GM12801 (cell line): Measurements from ENCODE around the gene NUTM2F.

Experiments used
- TF ChIP-seq, protein P1 (sequence below): IDR thresholded peaks from one replicate; pipeline ENCODE4 v1.5.1; 2011; ENCODE audit warnings: control low read depth; ENCODE audit not compliant: insufficient read length; ENCODE audit errors: extremely low read depth

NUTM2F gene

DNA sequence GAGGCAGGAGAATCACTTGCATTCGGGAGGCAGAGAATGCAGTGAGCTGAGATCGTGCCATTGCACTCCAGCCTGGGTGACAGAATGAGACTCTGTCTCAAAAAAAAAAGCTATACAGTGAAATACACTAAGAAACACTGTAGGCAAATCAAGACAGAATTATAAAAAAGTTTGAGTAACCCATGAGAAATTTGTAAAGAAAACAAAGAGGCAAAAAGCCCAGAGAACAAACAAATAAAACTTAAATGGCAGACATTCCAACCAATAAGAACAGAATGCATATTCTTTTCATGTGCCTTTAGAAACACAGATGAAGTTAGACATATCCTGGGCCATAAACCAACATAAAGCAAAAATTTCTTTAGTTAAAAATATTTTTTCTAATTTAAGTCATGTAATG lies 38.8 kb downstream of the NUTM2F start:
- TF ChIP-seq, protein P1, sequence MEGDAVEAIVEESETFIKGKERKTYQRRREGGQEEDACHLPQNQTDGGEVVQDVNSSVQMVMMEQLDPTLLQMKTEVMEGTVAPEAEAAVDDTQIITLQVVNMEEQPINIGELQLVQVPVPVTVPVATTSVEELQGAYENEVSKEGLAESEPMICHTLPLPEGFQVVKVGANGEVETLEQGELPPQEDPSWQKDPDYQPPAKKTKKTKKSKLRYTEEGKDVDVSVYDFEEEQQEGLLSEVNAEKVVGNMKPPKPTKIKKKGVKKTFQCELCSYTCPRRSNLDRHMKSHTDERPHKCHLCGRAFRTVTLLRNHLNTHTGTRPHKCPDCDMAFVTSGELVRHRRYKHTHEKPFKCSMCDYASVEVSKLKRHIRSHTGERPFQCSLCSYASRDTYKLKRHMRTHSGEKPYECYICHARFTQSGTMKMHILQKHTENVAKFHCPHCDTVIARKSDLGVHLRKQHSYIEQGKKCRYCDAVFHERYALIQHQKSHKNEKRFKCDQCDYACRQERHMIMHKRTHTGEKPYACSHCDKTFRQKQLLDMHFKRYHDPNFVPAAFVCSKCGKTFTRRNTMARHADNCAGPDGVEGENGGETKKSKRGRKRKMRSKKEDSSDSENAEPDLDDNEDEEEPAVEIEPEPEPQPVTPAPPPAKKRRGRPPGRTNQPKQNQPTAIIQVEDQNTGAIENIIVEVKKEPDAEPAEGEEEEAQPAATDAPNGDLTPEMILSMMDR: no peak

DNA sequence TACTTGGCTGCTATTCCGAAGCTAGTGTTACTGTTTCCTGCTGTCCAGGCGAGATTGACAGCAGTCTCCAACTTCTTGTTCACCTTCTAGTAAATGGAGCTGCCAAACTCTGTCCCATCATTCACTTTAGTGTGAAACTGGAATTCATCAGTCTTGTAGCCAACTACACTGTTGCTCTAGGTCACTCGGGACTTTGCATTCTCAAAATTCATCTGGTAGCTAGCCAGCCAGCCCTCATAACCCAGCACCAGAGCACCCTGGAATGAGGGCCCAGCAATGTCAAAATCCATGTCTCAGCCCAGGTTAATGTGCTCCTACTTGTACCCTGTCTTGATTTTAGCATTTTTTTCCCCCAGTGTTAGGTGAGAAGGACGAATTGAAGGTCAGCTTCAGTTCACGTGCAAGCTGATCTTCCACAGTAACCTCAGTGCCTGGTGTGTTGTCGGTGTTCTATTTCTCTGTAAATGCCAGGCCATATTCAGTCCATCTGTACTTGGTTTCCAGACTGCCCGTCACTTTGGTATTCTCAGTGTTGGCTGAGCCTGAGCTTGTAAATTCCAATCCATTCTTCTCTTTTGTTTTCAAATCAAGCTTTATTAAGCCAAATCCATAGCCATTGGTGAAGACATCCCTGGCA lies 40.4 kb downstream of the NUTM2F start:
- TF ChIP-seq, protein P1: no peak

DNA sequence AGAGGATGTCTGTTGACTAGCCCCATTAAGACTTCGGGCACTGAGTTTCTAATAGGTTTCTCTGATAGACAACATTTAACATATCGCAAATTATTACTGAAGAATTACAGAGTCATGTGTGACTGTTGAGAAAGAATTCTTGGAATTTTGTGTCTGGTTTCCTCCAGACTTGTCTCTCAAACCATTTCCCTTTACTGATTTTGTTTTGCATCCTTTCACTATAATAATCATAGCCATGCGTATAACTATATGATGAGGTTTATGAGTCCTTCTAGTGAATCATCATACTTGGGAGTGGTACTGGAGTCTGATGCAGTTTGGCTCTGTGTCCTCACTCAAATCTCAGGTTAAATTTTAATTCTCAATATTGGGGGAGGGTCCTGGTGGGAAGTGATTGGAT lies 42.3 kb downstream of the NUTM2F start:
- TF ChIP-seq, protein P1: no peak

DNA sequence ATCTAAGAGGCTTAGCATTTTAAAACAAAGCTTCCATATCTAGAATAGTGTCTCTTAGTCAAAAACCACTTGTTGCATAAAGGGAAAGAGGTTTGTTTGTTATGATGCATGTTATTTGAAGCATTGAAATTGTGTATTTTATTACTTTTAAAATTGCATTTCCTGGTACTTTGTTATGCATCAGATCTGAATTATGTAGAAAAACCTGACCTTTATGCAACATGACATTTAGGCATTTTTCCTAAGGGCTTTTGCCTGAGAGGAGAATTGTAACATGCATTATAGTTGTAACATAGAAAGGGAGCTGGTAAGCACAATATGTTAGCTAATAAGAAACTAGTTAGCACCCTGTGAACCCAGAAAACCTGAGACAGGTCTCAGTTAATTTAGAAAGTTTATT lies 47.3 kb downstream of the NUTM2F start:
- TF ChIP-seq, protein P1: no peak

DNA sequence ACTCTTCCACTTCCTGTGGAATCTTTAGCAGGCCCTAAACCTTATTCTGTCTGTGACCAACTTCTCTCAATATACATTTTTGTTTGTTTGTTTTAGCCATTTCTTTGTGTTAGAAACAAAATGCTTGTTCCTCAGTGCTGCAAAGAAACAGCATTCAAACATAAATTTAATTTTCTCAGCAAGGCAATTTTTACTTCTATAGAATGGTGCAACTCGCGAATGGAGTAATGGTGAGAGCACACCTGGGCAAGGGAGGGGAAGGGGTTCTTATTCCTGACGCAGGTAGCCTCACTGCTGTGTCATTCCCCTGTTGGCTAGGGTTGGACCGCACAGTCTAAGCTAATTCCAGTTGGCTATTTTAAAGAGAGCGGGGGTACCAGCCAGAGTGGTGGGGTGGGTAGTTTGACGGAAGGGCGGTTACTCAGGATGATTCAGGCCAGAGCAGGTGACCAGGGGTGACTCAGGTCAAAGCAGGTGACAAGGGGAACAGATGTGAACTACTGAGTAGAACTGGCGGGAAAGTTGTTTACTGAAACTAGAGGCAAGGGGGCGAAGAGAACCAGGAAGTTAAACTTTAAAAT lies 47.9 kb downstream of the NUTM2F start:
- TF ChIP-seq, protein P1: no peak

DNA sequence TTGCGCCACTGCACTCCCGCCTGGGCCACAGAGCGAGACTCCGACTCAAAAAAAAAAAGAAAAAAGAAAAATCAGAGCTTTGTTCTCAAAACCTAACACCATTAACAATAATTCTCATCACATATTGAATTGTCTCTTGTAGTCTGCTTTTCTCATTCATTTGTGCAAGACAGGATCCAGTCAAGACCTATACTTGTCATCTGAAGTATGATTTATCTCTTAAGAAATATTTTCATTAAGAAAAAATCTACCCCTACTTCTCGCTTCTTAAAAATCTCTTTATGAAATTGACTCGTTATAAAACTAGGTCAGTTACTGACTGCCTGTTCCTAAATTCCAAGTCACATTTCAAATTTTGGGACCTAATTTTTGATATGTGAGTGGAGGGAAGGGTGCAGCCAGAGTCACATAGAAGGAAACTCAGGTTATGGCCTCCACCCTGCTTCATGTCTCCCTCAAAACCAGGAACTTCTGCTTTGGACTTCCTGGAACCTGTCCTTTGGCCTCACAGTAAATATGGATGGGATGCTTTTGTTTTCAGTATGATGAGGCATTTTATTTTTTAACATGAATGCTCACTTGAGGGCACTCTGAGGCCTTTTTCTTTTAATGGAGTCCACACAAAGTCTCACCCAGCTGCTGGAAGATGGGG lies 50.4 kb downstream of the NUTM2F start:
- TF ChIP-seq, protein P1: no peak

DNA sequence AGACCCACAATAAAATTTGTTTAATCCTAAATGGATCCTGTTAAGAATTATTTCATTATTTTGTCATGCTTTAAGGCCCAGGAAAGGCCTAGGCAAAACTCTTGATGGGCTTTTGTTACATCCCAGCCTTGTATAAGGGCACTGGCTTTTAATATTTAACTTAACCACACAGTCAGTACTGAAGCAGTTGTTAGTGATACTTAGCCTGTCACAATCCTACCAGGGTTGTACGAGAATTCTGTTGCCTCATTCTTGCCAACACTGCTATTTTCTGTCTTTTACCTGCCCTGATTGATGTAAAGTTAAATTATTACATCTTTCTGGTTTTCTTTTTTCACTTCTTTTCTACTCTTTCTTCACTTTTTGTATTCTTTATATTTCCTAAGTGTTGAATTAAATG lies 58.4 kb downstream of the NUTM2F start:
- TF ChIP-seq, protein P1: no peak
